MM.1S (cell line): Measurements from ENCODE around the gene NUTF2.

Experiments used
- DNase-seq: peaks from one replicate; pipeline ENCODE4 v3.0.0-alpha.2; 2015
- H2AFZ ChIP-seq: fragments of 300-600 bp; sonication (generic); 2 replicates; pipeline ENCODE4 v1.6.0; 2016; ENCODE audit warnings: antibody characterized with exemption, low read length
- H3F3A ChIP-seq: fragments of 300-600 bp; sonication (generic); 2 replicates; pipeline ENCODE4 v1.6.1; 2016; ENCODE audit warnings: mild to moderate bottlenecking, antibody characterized with exemption, low read length, moderate library complexity, mixed read lengths; ENCODE audit not compliant: insufficient read depth
- H3K27ac ChIP-seq: fragments of 300-600 bp; sonication (generic); 2 replicates; pipeline ENCODE4 v1.5.1; 2016; ENCODE audit warnings: mild to moderate bottlenecking, low read length
- H3K27me3 ChIP-seq: fragments of 300-600 bp; sonication (generic); replicated peaks from 2 replicates; pipeline ENCODE4 v1.6.0; 2016; ENCODE audit warnings: low read length; ENCODE audit not compliant: insufficient read depth
- H3K36me3 ChIP-seq: fragments of 300-600 bp; sonication (generic); replicated peaks from 2 replicates; pipeline ENCODE4 v1.6.1; 2016; ENCODE audit warnings: mild to moderate bottlenecking, low read length, mixed read lengths; ENCODE audit not compliant: insufficient read depth
- H3K4me1 ChIP-seq: fragments of 300-600 bp; sonication (generic); 2 replicates; pipeline ENCODE4 v1.6.1; 2016; ENCODE audit warnings: low read length, mixed read lengths
- H3K4me2 ChIP-seq: fragments of 300-600 bp; sonication (generic); 2 replicates; pipeline ENCODE4 v1.6.0; 2016; ENCODE audit warnings: low read depth, low read length
- H3K4me3 ChIP-seq: fragments of 300-600 bp; sonication (generic); 2 replicates; pipeline ENCODE4 v1.5.1; 2016; ENCODE audit warnings: low read length, mixed read lengths
- H3K79me2 ChIP-seq: fragments of 300-600 bp; sonication (generic); 2 replicates; pipeline ENCODE4 v1.6.1; 2016; ENCODE audit warnings: mixed run types, low read length, mixed read lengths
- H3K9ac ChIP-seq: fragments of 300-600 bp; sonication (generic); 2 replicates; pipeline ENCODE4 v1.6.1; 2016; ENCODE audit warnings: low read length, mixed read lengths
- H3K9me2 ChIP-seq: fragments of 300-600 bp; sonication (generic); replicated peaks from 2 replicates; pipeline ENCODE4 v1.6.1; 2016; ENCODE audit warnings: mild to moderate bottlenecking, low read length, mixed read lengths; ENCODE audit not compliant: insufficient read depth
- H3K9me3 ChIP-seq: fragments of 300-600 bp; sonication (generic); replicated peaks from 2 replicates; pipeline ENCODE4 v1.6.1; 2016; ENCODE audit warnings: mild to moderate bottlenecking, low read length, mixed read lengths; ENCODE audit not compliant: insufficient read depth
- H4K20me1 ChIP-seq: fragments of 300-600 bp; sonication (generic); 2 replicates; pipeline ENCODE4 v1.6.1; 2016; ENCODE audit warnings: mild to moderate bottlenecking, low read length, moderate library complexity, mixed read lengths; ENCODE audit not compliant: insufficient read depth
- CTCF ChIP-seq: fragments of 300-600 bp; sonication (generic); IDR thresholded peaks from 2 replicates; pipeline ENCODE4 v1.5.1; 2016; ENCODE audit warnings: antibody characterized with exemption, low read length, mixed read lengths
- EZH2 ChIP-seq: fragments of 300-600 bp; sonication (generic); optimal IDR thresholded peaks from 2 replicates; pipeline ENCODE3; 2017; ENCODE audit warnings: low read depth, mild to moderate bottlenecking, antibody characterized with exemption, low read length, mixed read lengths
- EZH2phosphoT487 ChIP-seq: fragments of 300-600 bp; sonication (generic); IDR thresholded peaks from 2 replicates; pipeline ENCODE4 v1.6.1; 2018; ENCODE audit warnings: antibody characterized with exemption, low read length

NUTF2 gene

GRCh38 chr16:67883872-67884261, 37.1 kb downstream of the NUTF2 start:
- no peaks in the 10 kb centered on the region for H3K9me3 ChIP-seq
- no peaks in the 10 kb centered on the region for H3K4me1 ChIP-seq
- no peaks in the 10 kb centered on the region for H4K20me1 ChIP-seq
- TF ChIP-seq EZH2 = no peak
- TF ChIP-seq EZH2phosphoT487 = no peak
- peak; percentile 87 for TF ChIP-seq CTCF
- no peak overlapping the region for H3K27ac ChIP-seq
- H3F3A ChIP-seq = no peaks in the 10 kb centered on the region
- no peaks in the 10 kb centered on the region; the same call in 1 of the 2 replicates for H3K36me3 ChIP-seq
- no peak overlapping the region for H3K4me3 ChIP-seq
- H3K4me2 ChIP-seq = no peak overlapping the region
- no peaks in the 10 kb centered on the region for H3K27me3 ChIP-seq
- H3K9ac ChIP-seq = no peak overlapping the region
- DNase-seq = peak; percentile 43
- no peak overlapping the region for H2AFZ ChIP-seq
- H3K79me2 ChIP-seq = no peaks in the 10 kb centered on the region
- no peaks in the 10 kb centered on the region for H3K9me2 ChIP-seq

- no peaks in the 10 kb centered on the region; the same call in 1 of the 2 replicates for H3K36me3 ChIP-seq
- no peak within 1 kb of the TSS for H3K4me3 ChIP-seq
- H3K27ac ChIP-seq = no peak within 1 kb of the TSS
- H3K9me3 ChIP-seq = no peaks in the 10 kb centered on the region
- DNase-seq = no peak
- H3F3A ChIP-seq = no peaks in the 10 kb centered on the region
- H3K4me1 ChIP-seq = no peaks in the 10 kb centered on the region
- H4K20me1 ChIP-seq = no peaks in the 10 kb centered on the region
- no peaks in the 10 kb centered on the region for H3K79me2 ChIP-seq
- no peaks in the 10 kb centered on the region for H3K9me2 ChIP-seq
- TF ChIP-seq EZH2phosphoT487 (no peak), EZH2 (no peak)
- H3K4me2 ChIP-seq = no peak within 1 kb of the TSS
- H3K27me3 ChIP-seq = no peaks in the 10 kb centered on the region
- H2AFZ ChIP-seq = no peak within 1 kb of the TSS
- no peak within 1 kb of the TSS for H3K9ac ChIP-seq
These were observed 38.0 kb downstream of the NUTF2 start, which contains the start of gene NRN1L for GRCh38 chr16:67884684-67885083. Gene NRN1L, plus strand, starts transcription at chr16:67884885. Its CDS starts 19 bp downstream, at chr16:67884904.

GRCh38 chr16:67885545-67885944, 38.8 kb downstream of the NUTF2 start:
- TF ChIP-seq EZH2 (no peak), EZH2phosphoT487 (no peak), CTCF (no peak)

GRCh38 chr16:67885976-67886375, 39.2 kb downstream of the NUTF2 start:
- Histone ChIP-seq H3K79me2 (no peaks in the 10 kb centered on the region), H3K4me2 (no peak overlapping the region), H3K36me3 (no peaks in the 10 kb centered on the region), H3K4me3 (no peak overlapping the region), H3K9me2 (no peaks in the 10 kb centered on the region), H3F3A (no peaks in the 10 kb centered on the region), H2AFZ (no peak overlapping the region), H3K27me3 (no peaks in the 10 kb centered on the region), H4K20me1 (no peaks in the 10 kb centered on the region), H3K27ac (no peak overlapping the region), H3K9ac (no peak overlapping the region), H3K9me3 (no peaks in the 10 kb centered on the region), H3K4me1 (no peaks in the 10 kb centered on the region)
- TF ChIP-seq EZH2 (no peak), CTCF (no peak), EZH2phosphoT487 (no peak)
- no peak for DNase-seq

More at GRCh38 chr16:67885545-67885944, 38.8 kb downstream of the NUTF2 start:
- no peaks in the 10 kb centered on the region for H3K27me3 ChIP-seq
- H4K20me1 ChIP-seq = no peaks in the 10 kb centered on the region
- DNase-seq = no peak
- no peaks in the 10 kb centered on the region for H3K9me2 ChIP-seq
- no peak overlapping the region for H3K27ac ChIP-seq
- H3K9me3 ChIP-seq = no peaks in the 10 kb centered on the region
- no peak overlapping the region for H2AFZ ChIP-seq
- no peaks in the 10 kb centered on the region for H3K36me3 ChIP-seq
- H3F3A ChIP-seq = no peaks in the 10 kb centered on the region
- no peaks in the 10 kb centered on the region for H3K79me2 ChIP-seq
- no peak overlapping the region for H3K4me3 ChIP-seq
- no peaks in the 10 kb centered on the region for H3K4me1 ChIP-seq
- H3K4me2 ChIP-seq = no peak overlapping the region
- H3K9ac ChIP-seq = no peak overlapping the region
